DND-41 (cell line): Measurements from ENCODE around the gene SLC38A5.

ENCODE experiments used
- ATAC-seq: fragments of 200-7000 bp; cut with Tn5 transposase; 3 replicates; pipeline ENCODE4 v1.9.1; 2021; ENCODE audit warnings: low read depth; ENCODE audit not compliant: insufficient read depth
- DNase-seq: peaks from one replicate; pipeline ENCODE4 v3.0.0-alpha.2; 2020
- H2AFZ ChIP-seq: 2 replicates; pipeline ENCODE4 v1.6.0; 2012; ENCODE audit warnings: low read depth, low read length
- H3K27ac ChIP-seq: 2 replicates; pipeline ENCODE4 v1.5.1; 2012; ENCODE audit warnings: low read length, inconsistent platforms
- H3K27me3 ChIP-seq: fragments of 200-600 bp; sonication (generic); 2 replicates; pipeline ENCODE4 v1.6.0; 2012; ENCODE audit warnings: low read length, mild to moderate bottlenecking, inconsistent platforms; ENCODE audit not compliant: insufficient read depth, poor library complexity
- H3K36me3 ChIP-seq: 2 replicates; pipeline ENCODE4 v1.5.1; 2012; ENCODE audit warnings: low read length, inconsistent platforms; ENCODE audit not compliant: insufficient read depth
- H3K4me1 ChIP-seq: 2 replicates; pipeline ENCODE4 v1.5.1; 2012; ENCODE audit warnings: mild to moderate bottlenecking, low read length; ENCODE audit not compliant: insufficient read depth
- H3K4me2 ChIP-seq: 2 replicates; pipeline ENCODE4 v1.6.0; 2012; ENCODE audit warnings: mild to moderate bottlenecking, moderate library complexity, low read length, inconsistent platforms; ENCODE audit not compliant: insufficient read depth
- H3K4me3 ChIP-seq, 2 experiments: fragments of 200-600 bp in 1 of 2; shearing (Covaris generic) in 1 of 2; 2 replicates each; pipeline ENCODE4 v1.5.1; 2012 to 2016; ENCODE audit warnings: inconsistent platforms in 2 of 2, low read length in 2 of 2, mild to moderate bottlenecking in 2 of 2, low read depth in 1 of 2, moderate library complexity in 1 of 2
- H3K79me2 ChIP-seq: 2 replicates; pipeline ENCODE4 v1.6.0; 2012; ENCODE audit warnings: low read length, inconsistent platforms; ENCODE audit not compliant: insufficient read depth
- H3K9ac ChIP-seq: 2 replicates; pipeline ENCODE4 v1.6.0; 2012; ENCODE audit warnings: low read depth, mild to moderate bottlenecking, inconsistent platforms, low read length, moderate library complexity
- H3K9me3 ChIP-seq: 2 replicates; pipeline ENCODE4 v1.5.1; 2012; ENCODE audit warnings: low read length, moderate library complexity, mild to moderate bottlenecking, inconsistent platforms; ENCODE audit not compliant: insufficient read depth, severe bottlenecking
- H4K20me1 ChIP-seq: 2 replicates; pipeline ENCODE4 v1.6.0; 2012; ENCODE audit warnings: low read length; ENCODE audit not compliant: insufficient read depth
- EZH2 ChIP-seq: IDR thresholded peaks from 3 replicates; pipeline ENCODE4 v1.6.1; 2012; ENCODE audit warnings: borderline replicate concordance, low read depth, mild to moderate bottlenecking, moderate library complexity, low read length, inconsistent platforms; ENCODE audit not compliant: severe bottlenecking
- TF ChIP-seq, protein P1 (sequence below): IDR thresholded peaks from 2 replicates; pipeline ENCODE4 v1.5.1; 2012; ENCODE audit warnings: borderline replicate concordance, low read length, moderate library complexity, mild to moderate bottlenecking; ENCODE audit not compliant: poor library complexity, severe bottlenecking; ENCODE audit errors: extremely low read depth

Gene SLC38A5

GRCh38 chrX:48507246-48507645 is 37.2 kb upstream of the SLC38A5 start:
- ATAC-seq (no peak), DNase-seq (no peak)
- Histone ChIP-seq H3K4me2 (no peak overlapping the region), H3K79me2 (no peaks in the 10 kb centered on the region), H3K27ac (no peak overlapping the region), H3K27me3 (no peaks in the 10 kb centered on the region), H2AFZ (no peak overlapping the region), H3K9ac (no peak overlapping the region), H3K4me1 (peaks cover 18% of the 10 kb centered on the region), H3K9me3 (no peaks in the 10 kb centered on the region), H4K20me1 (no peaks in the 10 kb centered on the region), H3K36me3 (no peaks in the 10 kb centered on the region), H3K4me3 (no peak overlapping the region)
- no peak for TF ChIP-seq EZH2
- TF ChIP-seq, protein P1, sequence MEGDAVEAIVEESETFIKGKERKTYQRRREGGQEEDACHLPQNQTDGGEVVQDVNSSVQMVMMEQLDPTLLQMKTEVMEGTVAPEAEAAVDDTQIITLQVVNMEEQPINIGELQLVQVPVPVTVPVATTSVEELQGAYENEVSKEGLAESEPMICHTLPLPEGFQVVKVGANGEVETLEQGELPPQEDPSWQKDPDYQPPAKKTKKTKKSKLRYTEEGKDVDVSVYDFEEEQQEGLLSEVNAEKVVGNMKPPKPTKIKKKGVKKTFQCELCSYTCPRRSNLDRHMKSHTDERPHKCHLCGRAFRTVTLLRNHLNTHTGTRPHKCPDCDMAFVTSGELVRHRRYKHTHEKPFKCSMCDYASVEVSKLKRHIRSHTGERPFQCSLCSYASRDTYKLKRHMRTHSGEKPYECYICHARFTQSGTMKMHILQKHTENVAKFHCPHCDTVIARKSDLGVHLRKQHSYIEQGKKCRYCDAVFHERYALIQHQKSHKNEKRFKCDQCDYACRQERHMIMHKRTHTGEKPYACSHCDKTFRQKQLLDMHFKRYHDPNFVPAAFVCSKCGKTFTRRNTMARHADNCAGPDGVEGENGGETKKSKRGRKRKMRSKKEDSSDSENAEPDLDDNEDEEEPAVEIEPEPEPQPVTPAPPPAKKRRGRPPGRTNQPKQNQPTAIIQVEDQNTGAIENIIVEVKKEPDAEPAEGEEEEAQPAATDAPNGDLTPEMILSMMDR = no peak

GRCh38 chrX:48505481-48505880 is 35.4 kb upstream of the SLC38A5 start:
- H2AFZ ChIP-seq = no peak overlapping the region
- H3K4me2 ChIP-seq = no peak overlapping the region
- H3K27ac ChIP-seq = no peak overlapping the region
- no peaks in the 10 kb centered on the region for H3K79me2 ChIP-seq
- H3K4me1 ChIP-seq = peaks cover 18% of the 10 kb centered on the region
- H3K9ac ChIP-seq = no peak overlapping the region
- no peaks in the 10 kb centered on the region for H3K9me3 ChIP-seq
- no peaks in the 10 kb centered on the region for H3K36me3 ChIP-seq
- H4K20me1 ChIP-seq = no peaks in the 10 kb centered on the region
- ATAC-seq (no peak), DNase-seq (no peak)
- no peaks in the 10 kb centered on the region for H3K27me3 ChIP-seq
- no peak overlapping the region for H3K4me3 ChIP-seq
- TF ChIP-seq, protein P1 = no peak
- no peak for TF ChIP-seq EZH2

- no peaks in the 10 kb centered on the region for H3K9me3 ChIP-seq
- no peak overlapping the region for H2AFZ ChIP-seq
- H3K27ac ChIP-seq = no peak overlapping the region
- no peak overlapping the region for H3K4me3 ChIP-seq
- H3K4me1 ChIP-seq = peaks cover 8% of the 10 kb centered on the region; the same call in 1 of the 2 replicates
- TF ChIP-seq, protein P1 = no peak
- TF ChIP-seq EZH2 = no peak
- H3K36me3 ChIP-seq = no peaks in the 10 kb centered on the region
- no peak overlapping the region for H3K9ac ChIP-seq
- no peaks in the 10 kb centered on the region for H4K20me1 ChIP-seq
- H3K79me2 ChIP-seq = no peaks in the 10 kb centered on the region
- DNase-seq (no peak), ATAC-seq (no peak)
- H3K4me2 ChIP-seq = no peak overlapping the region
- no peaks in the 10 kb centered on the region for H3K27me3 ChIP-seq
Observed at GRCh38 chrX:48504261-48504660, 34.2 kb upstream of the SLC38A5 start.

- no peak overlapping the region for H3K4me3 ChIP-seq
- no peaks in the 10 kb centered on the region for H4K20me1 ChIP-seq
- no peaks in the 10 kb centered on the region for H3K79me2 ChIP-seq
- no peaks in the 10 kb centered on the region for H3K4me1 ChIP-seq
- H3K9ac ChIP-seq = no peak overlapping the region
- no peak for TF ChIP-seq EZH2
- TF ChIP-seq, protein P1 = no peak
- H3K27ac ChIP-seq = no peak overlapping the region
- no peak for ATAC-seq
- no peaks in the 10 kb centered on the region for H3K27me3 ChIP-seq
- DNase-seq = no peak
- H3K4me2 ChIP-seq = no peak overlapping the region
- H3K36me3 ChIP-seq = no peaks in the 10 kb centered on the region
- no peaks in the 10 kb centered on the region for H3K9me3 ChIP-seq
- no peak overlapping the region for H2AFZ ChIP-seq
Observed at GRCh38 chrX:48498374-48498809, 28.3 kb upstream of the SLC38A5 start.
